NCI-H2029 treated with DMSO at 0.1 percent for 48 hours (cell line): ENCODE measurements around the gene GCK.
A peak's percentile ranks its signal among the peaks of the same experiment; 100 is the strongest.
"Not testable (repeated sequence)": the region's sequence is repeated elsewhere in the genome, so short reads cannot be mapped to it uniquely, and the experiment has no call there.

Experiments
- DNase-seq: peaks from one replicate; lab custom pipeline; 2025; lab: John Stamatoyannopoulos, UW

Gene GCK

DNA sequence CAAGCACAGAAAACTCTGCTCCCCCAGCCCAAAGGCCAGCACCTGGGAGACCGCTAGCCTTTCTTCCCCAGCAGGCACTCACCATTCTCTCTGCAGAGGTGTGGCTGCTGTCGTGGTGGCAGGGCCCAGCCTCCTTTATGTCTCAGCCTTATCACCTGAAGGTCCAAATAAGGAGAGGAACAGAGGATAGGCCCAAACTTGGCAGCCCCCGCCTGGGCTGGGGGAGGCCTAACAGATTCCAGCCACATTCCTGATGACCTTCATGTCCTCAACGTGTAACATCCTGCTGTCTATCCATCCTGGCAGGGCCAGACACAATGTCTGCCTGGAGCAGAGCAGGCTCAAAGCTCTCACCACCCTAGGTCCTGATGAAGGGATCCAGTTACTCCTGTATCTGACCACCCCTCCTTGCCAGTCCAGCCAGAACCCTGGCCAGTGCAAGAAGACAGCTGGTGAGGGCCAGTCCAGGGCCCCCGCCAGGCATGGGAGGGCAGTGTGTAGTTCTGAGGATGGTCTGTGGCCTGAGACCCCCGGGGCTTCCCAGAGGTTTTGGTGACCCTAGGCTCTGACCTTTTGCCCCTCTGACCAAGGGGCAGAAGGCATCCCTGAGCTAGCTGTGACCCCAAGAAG is 47.9 kb downstream of the GCK start, which contains the start of gene MYL7:
Gene MYL7 (minus strand): TSS at position 112 of the 630 bp plus-strand sequence. CDS start 27 bp downstream, at position 85.
- DNase-seq, result no peak

DNA sequence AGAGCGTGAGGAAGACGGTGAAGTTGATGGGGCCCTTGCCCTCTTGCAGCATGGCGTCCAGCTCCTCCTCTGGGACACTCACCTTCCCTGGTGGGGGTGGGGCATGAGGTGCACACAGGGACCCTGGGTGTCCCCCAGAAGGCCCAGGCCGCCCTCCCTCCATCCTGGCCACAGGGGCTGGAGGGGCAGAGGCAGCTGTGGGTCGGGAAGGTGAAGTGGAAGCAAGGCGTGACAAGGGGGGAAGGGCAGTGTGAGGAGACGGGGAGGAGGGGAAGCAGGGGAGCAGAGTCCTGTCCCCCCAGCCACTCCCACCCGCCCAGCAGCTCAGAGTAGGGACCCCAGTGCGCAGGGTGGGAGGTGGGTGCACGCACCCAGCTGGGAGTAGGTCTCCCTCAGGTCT is 48.9 kb downstream of the GCK start:
- DNase-seq, result no peak

DNA sequence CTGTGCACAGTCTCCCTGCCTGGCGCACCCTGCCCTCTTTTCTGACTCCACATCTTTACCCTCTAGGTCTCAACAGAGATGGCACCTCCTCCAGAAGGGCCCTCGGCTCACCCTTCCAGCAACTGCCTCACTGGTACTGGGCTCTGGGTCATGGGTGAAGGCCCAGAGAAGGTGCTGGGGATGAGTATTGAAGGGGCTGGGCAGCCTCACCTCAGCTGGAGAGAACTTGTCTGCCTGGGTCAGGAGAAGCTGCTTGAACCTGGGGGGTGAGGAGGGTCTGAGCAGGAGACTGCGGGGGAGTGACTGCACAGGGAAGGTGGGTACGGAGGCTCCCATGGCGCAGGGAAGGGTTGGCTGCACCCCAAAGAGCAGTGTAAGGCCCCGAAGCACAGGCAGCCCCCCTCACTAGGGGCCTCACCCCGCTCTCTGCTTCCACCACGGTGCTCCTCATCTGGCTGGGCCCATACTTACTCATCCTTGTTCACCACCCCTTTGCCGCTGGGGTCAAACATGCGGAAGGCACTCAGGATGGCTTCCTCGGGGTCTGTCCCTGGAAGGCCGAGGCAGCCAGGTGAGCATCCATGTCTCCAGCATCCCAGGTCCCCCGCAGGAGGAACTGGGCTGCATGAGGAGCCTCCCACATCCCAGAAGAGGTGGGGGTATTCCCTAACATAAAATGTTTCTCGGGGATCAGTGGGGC is 49.8 kb downstream of the GCK start:
- no peak for DNase-seq

DNA sequence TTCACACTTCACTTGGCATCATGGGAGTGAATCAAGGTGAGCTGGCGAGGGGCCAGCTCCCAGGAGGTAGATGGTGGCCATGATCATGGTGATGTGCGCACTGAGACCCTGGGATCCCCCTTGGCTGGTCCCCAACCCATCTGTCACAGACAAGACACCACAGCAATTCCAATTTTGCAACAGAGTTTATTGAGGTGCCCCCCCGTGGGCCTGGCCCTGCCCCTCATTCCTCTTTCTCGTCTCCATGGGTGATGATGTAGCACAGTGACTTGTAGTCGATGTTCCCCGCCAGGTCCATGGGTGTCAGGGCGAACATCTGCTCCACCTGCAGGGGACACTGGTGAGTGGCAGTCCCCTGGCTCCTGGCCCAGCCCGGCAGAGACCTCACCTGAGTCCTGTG is 50.5 kb downstream of the GCK start:
- no peak for DNase-seq

DNA sequence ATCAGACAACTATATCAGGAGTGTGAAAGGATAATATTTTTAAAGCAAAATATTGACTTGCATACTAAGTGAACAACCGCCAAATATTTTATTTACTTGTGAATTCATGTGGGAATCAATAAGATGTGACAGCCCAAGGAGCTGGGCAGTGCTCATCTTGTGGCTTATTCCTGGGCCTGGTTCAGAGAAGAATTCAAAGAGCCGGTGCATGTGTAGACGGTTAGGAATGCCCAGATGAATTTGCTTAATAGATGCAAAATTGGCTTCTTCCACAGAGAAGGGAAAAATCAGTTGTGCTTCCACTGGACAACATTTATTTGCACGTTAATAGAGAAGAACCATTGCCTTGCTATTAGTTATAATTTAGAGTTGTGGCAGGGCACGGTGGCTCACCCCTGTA is 52.5 kb downstream of the GCK start:
- no peak for DNase-seq

DNA sequence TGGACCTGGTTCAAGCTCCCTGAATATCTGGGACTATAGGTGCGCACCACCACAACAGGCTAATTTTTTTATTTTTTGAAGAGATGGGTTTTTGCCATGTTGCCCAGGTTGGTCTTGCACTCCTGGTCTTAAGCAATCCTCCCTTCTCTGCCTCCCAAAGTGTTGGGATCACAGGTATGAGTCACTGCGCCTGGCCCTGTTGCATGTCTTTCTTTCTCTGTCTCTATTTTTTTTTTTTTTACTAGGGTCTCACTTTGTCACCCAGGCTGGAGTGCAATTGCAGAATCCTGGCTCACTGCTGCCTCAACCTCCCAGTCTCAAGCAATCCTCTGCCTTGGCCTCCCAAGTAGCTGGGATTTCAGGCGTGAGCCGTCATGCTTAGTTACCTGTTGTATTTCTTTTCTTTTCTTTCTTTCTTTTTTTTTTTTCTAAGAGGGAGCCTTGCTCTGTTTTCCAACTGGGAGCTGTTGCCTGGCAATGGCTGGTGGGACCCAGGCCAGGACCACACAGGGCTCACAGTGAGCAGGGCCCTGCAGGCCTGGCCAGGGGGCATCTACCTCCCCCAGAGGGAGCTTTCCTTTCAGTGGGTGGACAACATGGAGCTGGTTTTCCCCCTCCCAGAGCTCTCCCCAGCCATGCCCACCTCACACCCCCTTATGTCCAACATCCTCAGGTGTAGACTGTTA is 54.2 kb downstream of the GCK start:
- DNase-seq, result no peak

DNA sequence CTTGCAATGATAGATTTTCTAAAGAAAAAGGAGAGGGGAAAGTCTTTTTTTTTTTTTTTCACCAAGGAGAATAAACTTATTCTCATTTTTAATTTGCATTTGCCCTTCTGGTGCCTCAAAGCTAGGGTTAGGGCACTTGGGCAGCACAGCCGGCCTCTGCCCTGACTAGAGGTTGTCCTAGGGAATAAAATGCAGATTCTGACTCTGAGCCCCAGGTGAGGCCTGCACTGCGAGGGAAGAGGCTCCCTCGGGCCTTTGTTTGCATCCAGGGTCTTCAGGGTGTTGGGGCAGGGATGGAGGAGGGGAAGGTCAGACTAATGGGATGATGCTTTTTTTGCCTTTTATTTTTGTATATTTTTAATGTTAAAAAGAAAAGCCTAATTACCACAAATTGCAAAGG is 55.9 kb downstream of the GCK start:
- no peak for DNase-seq

- no peak for DNase-seq
Observed at GRCh38 chr7:44132039-44132438, 57.2 kb downstream of the GCK start.

DNA sequence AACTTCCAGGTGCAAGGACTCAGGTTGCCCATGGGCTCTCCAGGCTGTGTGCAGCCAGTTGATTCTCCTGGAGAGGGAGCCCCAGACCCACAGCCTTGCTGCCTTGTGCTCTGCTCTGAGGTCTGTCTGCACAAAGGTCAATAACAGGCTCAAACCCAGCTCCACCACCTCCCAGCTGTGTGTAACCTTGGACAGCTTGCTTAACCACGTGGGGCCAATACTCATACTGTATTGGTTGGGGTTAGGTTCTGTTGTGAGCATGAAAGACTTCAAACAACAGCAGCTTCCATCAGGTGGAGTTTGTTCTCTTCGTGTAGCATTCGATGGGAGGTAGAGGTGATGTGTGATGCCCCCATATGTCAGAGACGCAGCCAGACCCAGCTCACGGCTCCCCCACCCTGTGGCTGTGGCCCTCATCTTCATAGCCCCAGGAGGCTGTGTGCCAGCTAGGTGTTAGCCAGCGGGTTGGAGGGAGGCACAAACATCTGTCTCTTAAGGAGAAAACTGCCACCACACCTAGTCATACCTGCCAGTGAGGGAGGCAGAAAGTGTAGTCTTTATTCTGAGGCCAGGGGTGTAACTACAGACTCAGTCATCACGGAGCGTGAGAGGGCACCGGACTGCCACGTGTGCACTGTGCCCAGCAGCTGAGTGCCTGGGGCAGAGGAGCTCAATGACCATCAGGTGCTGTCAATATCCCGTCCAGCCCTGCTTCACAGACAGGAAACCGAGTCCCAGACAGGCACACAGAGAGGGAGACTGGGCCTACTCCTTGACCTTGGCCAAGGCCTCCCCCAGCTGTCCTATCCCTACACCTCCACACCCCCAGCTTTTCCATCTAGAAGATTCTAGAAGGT is 57.8 kb downstream of the GCK start:
- no peak for DNase-seq

- no peak for DNase-seq
Observed at GRCh38 chr7:44128721-44129582, 60.3 kb downstream of the GCK start.

- no peak for DNase-seq
Observed at GRCh38 chr7:44127161-44127560, 62.1 kb downstream of the GCK start.

DNA sequence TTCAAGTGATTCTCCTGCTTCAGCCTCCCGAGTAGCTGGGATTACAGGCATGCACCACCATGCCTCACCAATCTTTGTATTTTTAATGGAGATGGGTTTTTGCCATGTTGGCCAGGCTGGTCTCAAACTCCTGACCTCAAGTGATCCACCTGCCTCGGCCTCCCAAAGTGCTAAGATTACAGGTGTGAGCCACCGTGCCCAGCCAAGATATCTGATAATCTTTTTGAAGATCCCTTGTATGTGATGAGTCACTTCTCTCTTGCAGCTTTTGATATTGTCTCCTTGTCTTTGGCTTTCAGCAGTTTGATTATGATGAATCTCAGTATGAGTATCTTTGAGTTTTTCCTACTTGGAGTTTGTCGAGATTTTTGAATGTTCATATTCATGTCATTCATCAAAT is 62.7 kb downstream of the GCK start:
- not testable (repeated sequence) for DNase-seq

GRCh38 chr7:44124822-44125202 is 64.4 kb downstream of the GCK start:
- DNase-seq, result no peak

GRCh38 chr7:44123190-44124003 is 65.8 kb downstream of the GCK start, which contains the start of gene POLD2:
Gene POLD2, minus strand, starts transcription at chr7:44123548. Its CDS starts 1,495 bp downstream, at chr7:44122053.
- DNase-seq, result peak; percentile 89

DNA sequence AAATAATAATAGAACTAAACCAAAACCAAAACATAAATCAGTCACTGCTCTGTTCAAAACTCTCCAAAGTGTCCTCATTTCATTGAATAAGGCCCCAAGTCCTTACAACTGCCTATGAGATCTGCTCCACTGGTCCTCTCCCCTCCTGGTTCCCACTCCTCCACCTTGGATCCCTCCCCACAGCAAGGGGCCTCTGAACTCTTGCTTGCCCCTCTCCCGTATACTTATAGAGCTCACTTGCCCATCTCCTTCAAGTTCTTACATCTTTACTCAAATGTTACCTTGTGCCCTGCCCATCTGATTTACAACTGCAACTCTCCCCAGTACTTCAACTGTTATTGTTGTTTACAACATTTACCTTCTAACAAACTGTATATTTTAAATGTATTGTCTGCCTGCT is 66.7 kb downstream of the GCK start:
- no peak for DNase-seq

DNA sequence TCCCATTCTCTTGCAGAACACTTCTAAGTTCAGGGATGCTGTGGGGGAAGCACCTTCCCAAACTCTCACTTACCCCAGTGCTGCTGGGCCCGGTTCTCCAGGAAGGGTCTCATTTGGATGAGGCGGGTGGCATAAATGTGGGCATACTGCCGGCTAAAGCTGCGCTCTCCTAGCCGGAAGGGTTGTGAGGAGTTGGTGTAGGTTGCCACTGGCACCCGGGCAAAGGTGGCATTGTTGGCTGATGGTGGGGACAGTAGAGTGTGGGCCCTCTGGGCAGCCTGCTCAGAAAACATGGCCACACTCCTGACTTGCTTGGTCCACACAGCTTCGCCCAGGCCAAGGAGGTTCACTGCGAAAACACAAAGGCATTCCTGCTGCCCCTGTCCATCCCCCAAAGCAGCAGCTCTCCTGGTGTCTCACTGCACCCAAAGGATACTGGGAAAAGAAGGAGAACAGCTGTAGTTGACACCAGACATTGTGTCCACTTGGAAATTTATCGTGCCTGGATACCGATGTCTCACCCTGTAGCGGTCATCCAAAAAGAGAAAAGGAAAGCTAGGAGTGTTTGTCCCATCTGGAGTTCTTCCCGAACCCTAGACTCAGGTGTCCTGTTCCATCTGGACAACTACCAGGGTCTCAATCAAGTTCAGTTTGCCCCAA is 67.3 kb downstream of the GCK start:
- no peak for DNase-seq

DNA sequence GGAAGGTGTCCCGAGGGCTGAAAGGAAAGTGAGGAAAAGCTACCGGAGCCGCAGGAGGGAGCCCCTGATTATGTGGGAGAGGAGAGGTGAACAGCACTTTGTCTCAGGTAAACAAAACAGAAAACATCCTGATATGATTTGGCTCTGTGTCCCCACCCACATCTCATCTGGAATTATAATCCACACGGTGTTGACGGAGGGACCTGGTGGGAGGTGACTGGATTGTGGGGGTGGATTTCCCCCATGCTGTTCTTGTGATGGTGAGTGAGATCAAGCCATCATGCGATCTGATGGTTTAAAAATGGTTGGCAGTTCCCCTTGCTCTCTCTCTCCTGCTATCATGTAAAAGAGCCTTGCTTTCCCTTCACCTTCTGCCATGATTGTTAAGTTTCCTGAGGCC is 68.8 kb downstream of the GCK start:
- DNase-seq, result no peak

- no peak for DNase-seq
Observed at GRCh38 chr7:44119829-44120380, 69.3 kb downstream of the GCK start.

DNA sequence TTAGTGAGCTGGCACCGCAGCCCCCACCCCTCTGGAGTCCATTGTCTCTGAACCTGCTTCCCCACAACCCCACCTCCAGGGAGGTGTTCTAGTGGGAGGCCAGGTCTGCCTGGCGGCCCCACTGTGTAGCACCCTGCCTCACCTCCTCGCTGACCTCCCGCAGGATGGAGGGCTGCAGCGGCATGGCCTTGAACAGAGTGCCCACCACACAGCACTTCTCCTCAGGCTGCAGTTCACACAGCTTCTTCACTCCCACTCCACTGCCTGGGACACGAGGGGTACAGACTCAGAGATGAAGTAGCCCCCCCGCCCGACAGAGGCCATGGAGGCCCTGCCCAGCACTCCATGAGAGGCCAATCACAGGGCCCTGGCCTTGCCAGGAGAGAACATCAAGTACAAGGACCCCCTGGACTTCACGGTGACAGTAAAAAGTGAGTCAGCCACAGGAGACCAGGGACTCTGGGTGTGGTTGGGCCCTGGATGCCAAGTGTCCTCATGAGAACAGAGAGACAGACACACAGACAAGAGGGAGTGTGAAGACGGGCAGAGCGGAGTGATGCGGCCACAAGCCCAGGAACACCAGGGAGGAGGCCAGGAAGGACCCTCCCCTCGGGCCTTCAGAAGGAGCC is 71.3 kb downstream of the GCK start:
- DNase-seq, result no peak
